Measurements from ENCODE around the gene IGSF3. TPM values are rescaled to one million over a fixed set of nuclear protein-coding genes. Genes with fewer than 3 reads are reported as not detected.
A peak's percentile ranks its signal among the peaks of the same experiment; 100 is the strongest.

IGSF3 gene
- total RNA-seq, result 1 to 10 TPM; 2.6 to 4.6 (median 3.4) TPM

DNA sequence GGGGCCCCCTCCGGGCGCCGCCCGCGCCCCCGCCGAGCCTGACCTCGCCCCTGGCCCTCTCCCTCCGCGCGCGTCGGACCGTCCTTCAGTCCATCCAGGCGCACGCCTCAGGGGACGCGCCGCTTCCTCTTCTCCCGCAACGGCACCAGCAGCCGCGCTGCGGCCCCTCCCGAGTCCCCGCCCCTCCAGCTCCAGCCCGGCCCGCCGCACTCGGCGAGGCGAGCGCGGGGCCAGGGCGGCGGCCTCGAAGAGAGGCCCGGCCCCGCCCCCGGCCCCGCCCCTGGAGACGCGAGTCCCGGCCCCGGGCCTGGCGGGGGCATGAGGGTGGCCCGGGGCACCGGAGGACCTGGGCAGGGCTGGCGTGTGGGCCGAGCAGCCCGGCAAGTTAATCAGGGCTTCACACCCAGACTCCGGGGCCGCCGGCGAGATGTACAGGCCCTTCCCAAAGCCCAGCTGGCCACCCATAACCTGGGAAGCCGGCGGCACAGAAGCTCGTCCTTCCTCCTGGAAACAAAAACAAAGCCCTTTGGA, at the start of gene IGSF3:
TSS of gene IGSF3 (minus strand) at position 159 of the 531 bp plus-strand sequence. CDS start 1,407 bp downstream, outside the sequence.
- TF ChIP-seq, protein P1, sequence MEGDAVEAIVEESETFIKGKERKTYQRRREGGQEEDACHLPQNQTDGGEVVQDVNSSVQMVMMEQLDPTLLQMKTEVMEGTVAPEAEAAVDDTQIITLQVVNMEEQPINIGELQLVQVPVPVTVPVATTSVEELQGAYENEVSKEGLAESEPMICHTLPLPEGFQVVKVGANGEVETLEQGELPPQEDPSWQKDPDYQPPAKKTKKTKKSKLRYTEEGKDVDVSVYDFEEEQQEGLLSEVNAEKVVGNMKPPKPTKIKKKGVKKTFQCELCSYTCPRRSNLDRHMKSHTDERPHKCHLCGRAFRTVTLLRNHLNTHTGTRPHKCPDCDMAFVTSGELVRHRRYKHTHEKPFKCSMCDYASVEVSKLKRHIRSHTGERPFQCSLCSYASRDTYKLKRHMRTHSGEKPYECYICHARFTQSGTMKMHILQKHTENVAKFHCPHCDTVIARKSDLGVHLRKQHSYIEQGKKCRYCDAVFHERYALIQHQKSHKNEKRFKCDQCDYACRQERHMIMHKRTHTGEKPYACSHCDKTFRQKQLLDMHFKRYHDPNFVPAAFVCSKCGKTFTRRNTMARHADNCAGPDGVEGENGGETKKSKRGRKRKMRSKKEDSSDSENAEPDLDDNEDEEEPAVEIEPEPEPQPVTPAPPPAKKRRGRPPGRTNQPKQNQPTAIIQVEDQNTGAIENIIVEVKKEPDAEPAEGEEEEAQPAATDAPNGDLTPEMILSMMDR (IDR thresholded peaks at IDR 0.05), result no peak
- peak; percentile 27 for DNase-seq (ENCODE audit: low spot score)
- peak; percentile 79 for ATAC-seq (ENCODE audit: low FRiP score)

DNA sequence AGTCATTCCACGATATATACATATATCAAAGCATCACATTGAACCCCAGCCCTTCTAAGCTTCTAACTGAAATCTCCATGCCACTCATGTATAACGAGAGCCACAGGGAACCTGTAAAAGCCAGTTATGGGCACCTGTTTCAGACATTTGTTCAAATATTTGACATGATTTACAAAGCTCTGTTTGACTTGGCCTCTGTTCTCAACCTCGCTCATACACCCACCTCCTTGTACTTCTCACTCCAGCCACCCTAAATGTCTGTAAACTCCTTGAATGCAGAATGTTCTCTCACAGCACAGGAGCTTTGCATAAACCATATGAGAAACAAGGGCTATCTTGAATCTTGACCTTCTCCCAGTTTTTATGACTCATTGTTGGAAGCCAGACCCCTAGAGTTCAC, 49.8 kb upstream of the IGSF3 start:
- TF ChIP-seq, protein P1 (IDR thresholded peaks at IDR 0.05), result no peak
- no peak for ATAC-seq (ENCODE audit: low FRiP score)
- no peak for DNase-seq (ENCODE audit: low spot score)

DNA sequence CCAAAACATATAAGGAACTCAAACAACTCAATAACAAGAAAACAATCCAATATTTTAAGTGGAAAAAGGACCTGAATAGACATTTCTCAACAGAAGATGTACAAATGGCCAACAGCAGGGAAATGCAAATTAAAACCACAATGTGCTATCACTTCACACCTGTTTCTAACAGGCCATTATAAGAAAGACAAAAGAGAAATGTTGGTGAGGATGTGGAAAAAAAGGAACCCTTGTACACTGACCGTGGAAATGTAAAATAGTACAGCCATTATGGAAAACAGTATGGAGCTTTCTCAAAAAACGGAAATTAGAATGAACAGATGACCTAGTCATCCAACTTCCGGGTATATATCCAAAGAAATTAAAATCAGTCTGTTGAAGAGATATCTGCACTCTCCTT, 48.9 kb upstream of the IGSF3 start:
- DNase-seq (ENCODE audit: low spot score) (no peak), ATAC-seq (ENCODE audit: low FRiP score) (no peak)
- TF ChIP-seq, protein P1 (IDR thresholded peaks at IDR 0.05), result no peak

DNA sequence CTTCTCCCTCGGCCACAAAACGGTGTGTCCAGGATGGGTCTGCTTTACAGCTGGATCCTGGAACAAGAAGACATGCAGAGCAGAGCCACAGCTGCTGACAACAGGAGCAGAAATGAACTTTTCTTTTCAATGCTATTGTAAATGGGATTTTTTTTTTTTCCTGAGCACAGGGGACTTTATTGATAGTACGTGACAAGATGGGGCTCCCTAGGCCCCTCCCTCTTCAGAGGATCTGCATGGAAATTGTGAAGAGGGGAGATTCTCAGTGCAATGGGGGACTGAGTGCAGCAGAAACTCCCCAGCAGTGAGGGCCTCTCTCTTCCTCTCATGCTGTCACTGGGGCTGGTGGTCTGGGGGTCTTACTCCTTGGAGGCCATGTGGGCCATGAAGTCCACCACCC, 45.9 kb upstream of the IGSF3 start:
- no peak for ATAC-seq (ENCODE audit: low FRiP score)
- DNase-seq (ENCODE audit: low spot score), result no peak
- TF ChIP-seq, protein P1 (IDR thresholded peaks at IDR 0.05), result no peak

DNA sequence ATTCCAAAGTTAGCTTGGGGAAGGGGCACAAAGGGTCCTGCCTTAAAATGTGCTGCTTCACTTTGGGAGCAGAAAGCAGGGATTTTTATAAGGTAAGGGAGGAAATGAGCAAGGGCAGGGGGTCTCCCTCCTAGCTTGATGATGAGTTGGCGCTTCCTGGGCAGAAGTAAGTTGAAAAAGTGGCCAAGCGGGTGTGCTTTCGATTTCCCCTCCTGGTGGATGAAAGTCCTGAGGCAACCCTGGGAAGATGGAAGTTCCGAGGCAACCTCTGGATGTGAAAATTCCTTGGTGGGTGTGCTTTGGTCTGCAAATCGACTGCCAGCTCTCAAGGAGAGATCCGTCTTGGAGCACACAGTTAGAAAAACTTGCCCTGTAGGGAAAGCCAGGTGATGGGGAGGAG, 45.0 kb upstream of the IGSF3 start:
- TF ChIP-seq, protein P1 (IDR thresholded peaks at IDR 0.05), result no peak
- no peak for ATAC-seq (ENCODE audit: low FRiP score)

DNA sequence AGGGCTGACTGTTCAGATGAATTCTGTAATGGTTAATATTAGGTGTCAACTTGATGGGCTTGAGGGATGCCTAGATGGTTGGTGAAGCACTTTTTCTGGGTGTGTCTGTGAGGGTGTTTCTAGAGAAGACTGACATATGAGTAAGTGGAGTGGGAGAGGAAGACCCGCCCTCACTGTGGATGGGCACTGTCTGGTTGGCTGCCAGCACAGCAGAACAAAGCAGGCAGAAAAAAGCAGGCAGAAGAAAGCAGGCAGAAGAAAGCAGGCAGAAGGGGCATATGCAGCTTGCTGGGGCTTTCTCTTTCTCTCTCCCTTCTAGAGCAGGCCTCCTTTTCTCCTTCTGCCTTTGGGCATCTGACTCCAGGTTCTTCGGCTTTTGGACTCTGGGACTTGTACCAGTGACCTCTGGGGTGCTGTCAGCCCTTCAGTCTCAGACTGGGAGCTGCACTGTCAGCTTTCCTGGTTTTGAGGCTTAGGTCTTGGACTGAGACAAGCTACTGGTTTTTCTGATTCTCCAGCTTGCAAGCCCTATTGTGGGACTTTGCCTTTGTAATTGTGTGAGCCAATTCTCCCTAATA, 43.8 kb upstream of the IGSF3 start:
- TF ChIP-seq, protein P1 (IDR thresholded peaks at IDR 0.05), result no peak

More for the DNA sequence above, 45.0 kb upstream of the IGSF3 start:
- no peak for DNase-seq (ENCODE audit: low spot score)

More for the DNA sequence above, 43.8 kb upstream of the IGSF3 start:
- DNase-seq (ENCODE audit: low spot score) (no peak), ATAC-seq (ENCODE audit: low FRiP score) (peak; percentile 59)

Measured in omental fat pad (tissue), 4 donors.